ENCODE measurements around the gene ANXA9.

ANXA9 gene, protein sequence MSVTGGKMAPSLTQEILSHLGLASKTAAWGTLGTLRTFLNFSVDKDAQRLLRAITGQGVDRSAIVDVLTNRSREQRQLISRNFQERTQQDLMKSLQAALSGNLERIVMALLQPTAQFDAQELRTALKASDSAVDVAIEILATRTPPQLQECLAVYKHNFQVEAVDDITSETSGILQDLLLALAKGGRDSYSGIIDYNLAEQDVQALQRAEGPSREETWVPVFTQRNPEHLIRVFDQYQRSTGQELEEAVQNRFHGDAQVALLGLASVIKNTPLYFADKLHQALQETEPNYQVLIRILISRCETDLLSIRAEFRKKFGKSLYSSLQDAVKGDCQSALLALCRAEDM

DNA sequence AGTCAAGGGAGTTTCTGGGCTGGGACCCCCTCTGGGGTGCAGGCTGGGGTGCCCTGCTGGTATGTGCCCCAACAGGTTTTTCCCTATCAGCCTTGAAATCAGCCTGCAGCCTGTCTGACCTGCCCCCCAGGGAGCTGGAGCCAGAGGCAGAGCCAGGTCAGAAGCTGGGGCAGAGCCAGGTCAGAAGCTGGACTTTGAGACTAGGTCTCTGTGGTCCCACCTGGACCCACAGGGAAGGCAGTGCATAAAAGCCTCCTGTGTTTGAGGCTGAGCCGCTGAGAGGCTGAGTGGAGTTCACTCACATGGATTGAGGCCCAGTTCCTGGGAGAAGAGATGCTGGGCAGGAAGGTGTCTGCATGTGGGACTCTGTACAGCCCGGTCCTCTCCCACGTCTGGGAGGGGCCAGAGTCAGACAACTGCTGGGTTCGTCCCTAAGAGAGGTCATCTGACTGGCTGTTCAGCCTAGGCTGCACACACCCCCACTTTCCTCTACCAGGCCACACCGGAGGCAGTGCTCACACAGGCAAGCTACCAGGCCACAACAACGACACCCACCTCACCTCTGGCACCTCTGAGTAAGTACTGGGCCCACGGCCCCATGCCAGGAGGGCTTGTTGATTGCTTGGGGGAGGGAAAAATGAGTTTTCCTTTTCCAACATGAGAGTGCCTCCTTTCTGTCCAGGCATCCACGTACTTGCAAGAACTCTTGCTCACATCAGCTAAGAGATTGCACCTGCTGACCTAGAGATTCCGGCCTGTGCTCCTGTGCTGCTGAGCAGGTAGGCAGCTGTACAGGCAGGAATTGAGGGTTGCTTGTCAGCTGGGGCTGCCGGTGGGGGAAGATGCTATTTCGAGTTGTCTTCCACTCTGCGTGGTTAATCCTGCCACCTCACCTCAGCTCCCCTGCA, at the start of gene ANXA9:
Gene ANXA9 (plus strand): TSS at position 488 of the 908 bp plus-strand sequence. CDS start 814 bp downstream, outside the sequence.
- DNase-seq, result no peak

DNA sequence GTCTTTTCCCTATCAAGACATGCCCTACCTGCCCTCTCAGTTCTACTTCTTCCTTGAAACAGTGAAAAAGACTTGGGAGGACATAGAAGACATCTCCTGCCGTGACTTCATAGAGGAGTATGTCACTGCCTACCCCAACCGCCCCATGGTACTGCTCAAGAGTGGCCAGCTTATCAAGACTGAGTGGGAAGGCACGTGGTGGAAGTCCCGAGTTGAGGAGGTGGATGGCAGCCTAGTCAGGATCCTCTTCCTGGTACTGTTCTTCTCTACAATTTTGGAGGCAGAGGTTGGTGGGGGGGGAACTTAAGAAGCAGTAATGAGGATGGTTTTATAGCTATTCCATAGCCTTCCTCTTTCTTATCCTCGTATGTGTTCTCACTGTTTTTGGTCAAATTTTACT, 37.2 kb upstream of the ANXA9 start:
- no peak for DNase-seq

DNA sequence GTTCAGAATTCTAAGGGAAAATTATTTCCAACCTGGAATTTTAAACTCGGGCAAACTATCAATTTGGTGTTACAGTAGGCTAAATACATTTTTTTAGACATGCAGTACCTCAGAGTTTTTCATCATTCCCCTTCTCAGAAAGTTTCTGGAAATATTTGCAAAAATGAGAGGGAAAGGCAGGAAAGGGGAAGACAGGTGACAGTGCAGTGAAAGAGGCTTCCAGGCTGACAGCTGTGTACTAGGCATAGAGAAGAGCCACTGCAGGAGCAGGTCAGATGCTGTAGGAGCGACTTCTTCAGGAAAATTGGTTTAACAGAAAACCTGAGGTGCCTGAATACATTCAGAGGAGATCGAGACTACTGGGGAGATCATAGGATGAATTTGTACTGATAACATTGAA, 27.4 kb upstream of the ANXA9 start:
- no peak for DNase-seq

DNA sequence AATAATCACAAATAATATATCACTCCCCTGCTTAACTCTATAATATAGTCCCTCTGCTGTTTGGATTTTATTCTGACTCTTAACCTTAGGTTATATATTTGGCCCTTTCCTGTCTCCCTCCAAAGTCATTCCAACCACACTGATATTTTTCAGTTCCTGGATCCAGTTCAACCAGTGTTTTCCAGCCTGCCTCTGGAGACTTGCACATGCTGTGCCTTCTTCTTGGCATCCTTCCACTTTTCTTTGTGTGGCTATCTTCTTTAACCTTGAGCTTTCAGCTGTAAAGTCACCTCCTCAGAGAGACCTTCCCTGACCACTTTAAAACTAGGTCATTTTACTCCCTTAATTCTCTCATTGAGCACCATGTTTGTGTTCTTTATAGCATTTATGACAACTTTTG, 26.8 kb upstream of the ANXA9 start:
- DNase-seq, result no peak

DNA sequence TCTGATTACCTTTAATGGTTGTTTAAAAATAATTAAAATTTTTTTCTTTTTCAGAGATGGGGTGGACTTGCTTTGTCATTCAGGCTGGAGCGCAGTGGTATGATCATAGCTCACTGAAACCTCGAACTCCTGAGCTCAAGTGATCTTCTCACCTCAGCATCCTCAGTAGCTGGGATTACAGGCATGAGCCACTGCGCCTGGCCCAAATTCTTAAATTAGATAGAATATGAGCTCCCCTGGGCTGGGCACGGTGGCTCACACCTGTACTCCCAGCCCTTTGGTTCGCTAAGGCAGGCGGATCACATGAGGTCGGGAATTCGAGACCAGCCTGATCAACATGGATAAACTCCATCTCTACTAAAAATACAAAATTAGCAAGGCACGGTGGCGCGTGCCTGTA, 24.4 kb upstream of the ANXA9 start:
- DNase-seq, result no peak

DNA sequence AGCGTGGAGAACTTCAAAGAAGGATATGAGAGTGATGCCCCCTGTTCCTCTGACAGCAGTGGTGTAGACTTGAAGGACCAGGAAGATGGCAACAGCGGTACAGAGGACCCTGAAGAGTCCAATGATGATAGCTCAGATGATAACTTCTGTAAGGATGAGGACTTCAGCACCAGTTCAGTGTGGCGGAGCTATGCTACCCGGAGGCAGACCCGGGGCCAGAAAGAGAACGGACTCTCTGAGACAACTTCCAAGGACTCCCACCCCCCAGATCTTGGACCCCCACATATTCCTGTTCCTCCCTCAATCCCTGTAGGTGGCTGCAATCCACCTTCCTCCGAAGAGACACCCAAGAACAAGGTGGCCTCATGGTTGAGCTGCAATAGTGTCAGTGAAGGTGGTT, 21.4 kb upstream of the ANXA9 start:
- no peak for DNase-seq

DNA sequence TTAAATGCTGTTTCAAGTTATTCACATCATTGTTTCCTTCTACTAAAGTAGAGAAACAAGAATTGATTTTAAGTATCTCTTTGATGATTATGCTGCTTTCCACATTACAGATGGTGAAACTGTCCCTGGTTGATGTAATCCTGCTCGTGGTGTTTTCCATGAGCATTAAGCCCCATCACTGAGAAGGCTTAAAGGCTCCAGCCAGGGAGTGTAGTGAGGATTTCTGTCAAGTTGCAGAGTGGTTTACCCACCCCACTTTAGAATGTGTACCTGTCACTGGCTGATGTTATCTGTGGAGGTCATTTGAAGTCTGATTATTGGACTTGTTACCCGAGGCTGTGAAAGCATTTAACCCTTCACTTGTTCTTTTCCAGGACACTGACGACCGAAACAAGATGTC, 20.3 kb upstream of the ANXA9 start:
- no peak for DNase-seq

DNA sequence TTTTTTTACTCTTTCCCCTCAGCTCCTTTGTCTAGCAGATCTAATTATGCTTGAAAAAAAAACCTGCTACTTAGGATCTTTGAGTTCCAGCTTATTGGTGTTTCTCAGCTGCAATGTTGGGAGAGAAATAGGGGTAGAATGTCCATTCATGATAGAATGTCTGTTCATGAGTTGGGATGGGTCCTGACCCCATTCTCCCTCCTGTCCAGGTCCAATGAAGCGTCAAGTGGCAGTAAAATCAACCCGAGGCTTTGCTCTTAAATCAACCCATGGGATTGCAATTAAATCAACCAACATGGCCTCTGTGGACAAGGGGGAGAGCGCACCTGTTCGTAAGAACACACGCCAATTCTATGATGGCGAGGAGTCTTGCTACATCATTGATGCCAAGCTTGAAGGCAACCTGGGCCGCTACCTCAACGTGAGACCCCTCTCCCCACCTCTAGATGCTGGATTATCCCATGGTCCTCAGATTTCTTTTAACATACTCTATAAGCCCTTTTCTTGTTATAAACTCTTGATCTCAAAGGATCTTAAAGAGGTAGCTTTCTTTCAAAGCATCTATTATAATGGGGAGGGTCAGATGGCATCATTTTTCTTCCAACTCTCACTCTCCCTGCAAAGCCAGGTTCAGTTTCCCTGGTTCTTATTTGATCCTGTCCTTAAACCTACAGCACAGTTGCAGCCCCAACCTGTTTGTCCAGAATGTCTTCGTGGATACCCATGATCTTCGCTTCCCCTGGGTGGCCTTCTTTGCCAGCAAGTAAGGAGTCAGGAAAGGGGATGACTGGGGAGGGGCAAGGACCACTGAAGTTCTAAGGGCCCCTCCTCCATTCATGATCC, 18.6 kb upstream of the ANXA9 start:
- DNase-seq, result no peak

DNA sequence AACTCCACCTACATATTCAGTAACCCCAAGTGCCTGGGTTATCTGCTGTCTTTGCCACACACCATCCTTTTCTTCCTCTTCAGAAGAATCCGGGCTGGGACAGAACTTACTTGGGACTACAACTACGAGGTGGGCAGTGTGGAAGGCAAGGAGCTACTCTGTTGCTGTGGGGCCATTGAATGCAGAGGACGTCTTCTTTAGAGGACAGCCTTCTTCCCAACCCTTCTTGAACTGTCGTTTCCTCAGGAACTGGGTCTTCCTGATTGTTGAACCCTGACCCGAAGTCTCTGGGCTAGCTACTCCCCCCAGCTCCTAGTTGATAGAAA, 18.0 kb upstream of the ANXA9 start:
- no peak for DNase-seq

DNA sequence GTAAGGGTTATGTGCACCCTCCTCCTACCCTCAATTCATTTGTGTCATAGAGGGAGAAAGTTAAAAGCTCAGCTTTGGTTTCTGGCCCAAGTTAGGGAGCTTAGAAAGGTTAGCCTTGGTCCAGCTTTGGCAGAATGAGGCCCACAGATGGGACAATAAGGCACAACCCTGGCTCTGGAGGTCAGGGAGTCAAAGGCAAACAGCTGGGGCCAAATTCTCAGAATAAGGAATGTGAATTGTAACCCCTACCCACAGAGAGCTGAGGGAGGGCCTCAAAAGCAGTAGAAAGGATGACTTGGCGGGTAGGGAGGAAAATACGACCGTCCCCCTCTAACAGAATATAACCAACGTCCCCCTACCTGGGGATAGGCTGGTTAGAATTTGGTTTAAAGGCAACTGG, 16.5 kb upstream of the ANXA9 start:
- no peak for DNase-seq

DNA sequence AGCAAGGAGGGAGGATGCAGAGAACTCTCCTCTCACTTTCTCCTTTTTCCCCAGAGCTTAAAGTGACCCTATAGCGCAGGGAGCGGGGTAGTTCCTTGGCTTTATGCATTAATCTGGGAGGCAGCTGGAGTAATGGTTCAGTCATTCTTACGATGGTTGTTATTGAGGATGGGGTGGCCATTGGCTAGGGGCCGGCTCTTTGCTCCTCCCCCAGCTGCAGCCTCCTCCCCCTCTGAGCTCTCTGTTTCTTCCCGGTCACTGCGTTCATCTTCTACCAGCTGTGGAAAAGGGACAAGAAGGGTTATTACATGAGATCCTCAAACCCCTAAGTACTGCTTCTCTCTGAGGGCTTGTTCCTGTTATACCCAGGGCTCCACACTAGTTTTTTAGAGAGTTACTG, 16.1 kb upstream of the ANXA9 start:
- no peak for DNase-seq

DNA sequence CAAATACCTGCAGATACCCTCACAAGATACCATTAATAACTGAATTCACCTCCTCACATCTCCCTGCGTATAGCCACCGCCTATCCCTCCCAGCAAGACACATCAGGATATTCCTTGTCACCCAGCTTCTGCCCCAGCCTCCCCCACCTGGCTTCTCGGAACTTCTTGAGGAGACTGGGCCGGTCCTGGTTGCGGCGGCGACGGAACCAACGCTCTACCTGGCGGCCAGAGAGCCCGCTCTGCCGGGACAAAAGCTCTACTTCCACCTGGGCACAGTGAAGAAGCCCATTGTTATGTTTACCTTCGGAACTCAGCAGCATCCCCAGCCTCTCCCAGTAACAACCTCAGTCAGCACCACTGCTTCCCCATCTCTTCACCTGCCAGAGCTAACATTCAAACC, 14.2 kb upstream of the ANXA9 start:
- no peak for DNase-seq

DNA sequence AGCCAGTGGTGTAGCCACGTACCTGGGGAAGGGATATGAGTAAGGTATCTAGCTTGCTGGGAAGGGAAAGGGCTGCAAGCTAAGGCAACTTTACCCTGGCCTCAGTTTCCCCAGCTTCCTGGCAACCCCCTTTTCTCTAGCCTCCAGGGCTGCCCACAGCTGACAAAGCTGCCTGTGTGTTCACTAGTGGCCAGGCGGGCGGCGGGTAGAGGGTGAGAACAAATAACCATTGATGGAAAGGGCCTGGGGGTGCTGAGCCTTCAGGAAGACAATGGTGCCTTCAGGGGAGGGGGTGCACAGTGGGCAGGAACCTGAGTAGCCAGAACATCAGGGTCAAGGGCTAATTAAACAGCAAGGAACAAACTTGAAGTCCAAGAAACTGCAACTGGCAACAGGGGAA, 13.6 kb upstream of the ANXA9 start:
- DNase-seq, result no peak

DNA sequence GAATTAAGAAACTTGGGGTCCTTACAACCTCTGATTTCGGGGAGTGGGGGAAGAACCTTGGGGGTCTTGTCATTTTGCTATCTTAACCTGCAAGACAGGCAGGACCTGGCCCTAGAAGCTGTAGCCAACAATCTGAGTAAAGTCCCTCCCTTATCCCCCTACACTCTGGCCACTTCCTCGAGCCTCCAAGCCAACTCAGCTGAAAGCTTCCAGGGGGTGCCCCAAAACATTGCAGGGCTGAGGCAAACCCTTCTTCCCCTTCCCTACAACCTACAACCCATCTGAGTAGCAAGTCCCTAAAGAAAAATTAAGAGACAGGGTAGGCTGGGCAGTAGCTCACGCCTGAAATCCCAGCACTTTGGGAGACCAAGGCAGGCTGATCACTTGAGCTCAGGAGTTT, 12.5 kb upstream of the ANXA9 start:
- DNase-seq, result no peak

DNA sequence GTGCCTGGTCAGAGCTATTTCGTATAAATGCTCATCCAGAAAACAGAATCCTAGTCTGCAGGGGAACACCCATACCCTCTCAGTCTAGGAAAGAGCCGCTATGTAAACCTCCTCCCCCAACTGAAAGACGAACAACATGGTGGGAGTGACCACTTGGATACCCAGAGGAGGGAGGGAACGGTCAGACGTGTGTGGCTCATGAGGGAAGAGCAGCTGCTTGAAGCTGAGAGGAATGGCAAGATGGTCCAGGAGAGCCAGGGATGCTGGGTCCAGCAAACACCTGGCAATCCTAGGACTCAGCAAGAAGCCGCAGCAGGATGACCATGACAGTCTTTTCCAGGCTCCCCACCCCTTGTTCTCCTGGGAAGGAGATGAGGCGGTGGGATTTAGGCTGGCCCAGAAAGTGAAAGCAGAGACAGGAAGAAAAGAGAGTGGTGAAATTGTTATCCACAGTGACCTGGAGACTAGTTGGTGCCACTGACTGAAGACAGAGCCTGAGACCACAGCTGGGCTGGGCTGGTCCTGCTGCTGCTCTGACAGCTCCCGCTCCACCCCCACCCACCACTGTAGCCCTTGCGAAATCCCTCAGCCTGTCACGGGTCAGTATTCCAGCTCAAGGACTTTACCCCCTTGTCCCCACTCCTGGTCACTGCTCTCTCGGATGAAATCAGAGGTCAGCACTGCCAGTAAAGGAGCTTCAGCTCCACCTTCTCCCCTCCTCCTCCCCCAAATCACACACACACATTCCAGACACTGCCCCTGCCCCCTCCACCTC, 11.1 kb upstream of the ANXA9 start:
- DNase-seq, result no peak

DNA sequence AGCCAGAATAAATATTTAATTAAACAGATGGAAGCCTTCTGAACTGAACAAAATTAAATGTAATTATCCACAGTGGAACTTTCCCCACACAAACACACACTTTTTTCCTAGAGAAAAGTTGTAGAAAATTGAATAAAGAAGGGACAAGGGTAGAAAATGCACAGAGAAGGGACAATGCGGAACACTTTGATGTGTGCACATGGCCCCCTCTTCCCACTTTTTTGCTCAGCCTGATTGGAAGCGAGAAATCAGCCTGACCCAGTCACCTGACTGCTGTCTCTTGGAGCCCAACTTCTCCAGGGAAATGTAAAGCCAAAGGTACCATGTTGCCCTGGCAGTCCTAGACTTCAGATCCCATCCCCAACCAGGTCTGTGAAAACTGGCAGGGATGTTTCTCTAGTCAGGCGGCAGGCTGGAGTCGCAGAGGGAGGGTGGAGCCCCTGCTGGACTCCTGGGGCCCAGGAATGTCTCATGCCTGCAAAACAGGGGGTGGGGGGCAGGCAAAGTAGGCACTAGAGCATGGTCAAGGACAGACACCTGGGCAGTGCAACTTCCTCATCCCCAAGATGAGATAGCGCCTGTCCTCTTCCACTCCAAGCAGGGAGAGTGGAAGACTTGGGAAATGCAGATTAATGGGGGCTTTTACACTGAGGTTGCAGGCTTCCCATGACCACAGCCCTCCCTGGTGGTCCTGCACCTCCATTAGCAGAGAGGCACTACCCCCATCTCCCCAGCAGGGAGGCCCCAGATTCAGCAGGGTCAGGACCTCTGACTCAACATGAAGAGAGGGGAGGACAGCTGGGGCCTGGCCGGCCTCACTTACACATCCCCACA, 10.3 kb upstream of the ANXA9 start:
- DNase-seq, result no peak

DNA sequence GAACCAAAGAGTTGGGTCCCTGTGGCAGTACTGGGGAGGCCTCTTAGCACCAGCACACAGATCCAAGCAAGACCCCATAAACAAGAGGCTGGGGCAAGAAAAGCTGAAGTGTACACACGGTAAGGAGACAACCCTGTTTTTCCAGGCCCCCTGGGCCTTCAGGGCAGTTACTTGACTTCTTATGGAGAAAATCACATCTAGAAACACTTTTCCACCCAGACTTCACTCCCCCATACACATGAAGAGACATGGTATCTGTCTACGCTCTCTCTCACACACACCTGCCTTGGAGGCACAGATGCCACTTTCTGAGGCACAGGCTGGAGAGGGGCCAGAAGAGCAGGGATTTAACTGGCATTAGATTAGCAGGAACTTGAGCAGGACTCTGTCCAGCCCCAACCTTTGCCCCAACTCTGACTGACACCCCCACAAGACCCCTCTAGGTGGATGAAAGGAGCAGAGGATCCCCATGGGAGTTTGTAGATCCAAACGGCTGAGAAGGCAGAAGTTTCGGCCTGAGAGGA, 9.6 kb upstream of the ANXA9 start:
- no peak for DNase-seq

DNA sequence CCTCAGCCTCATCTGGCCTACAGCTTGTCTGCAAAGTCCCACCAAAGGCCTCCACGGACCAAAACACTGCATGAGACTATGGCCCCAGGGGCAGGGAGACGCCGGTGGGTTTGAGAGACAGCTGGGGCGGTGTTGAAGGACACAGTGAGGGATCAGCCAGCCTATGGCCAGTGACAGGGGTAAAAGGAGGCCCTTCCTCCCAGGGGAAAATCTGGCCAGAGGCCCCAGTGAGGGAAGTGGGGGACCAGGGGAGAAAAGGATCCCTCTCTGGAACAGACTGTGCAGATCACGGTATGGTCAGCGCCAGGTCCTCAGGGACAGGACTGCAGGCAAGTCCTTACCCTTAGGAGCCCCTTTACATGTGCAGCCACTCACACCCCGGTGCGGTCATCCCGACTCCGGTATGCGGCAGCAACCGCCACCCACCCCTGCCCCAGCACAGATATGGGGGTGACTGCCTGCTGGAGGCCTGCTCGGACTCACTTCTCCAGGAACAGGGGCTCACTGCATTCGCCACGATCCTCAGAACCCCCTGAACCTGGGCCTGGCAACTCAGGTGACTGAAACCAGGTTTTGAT, 8.7 kb upstream of the ANXA9 start:
- no peak for DNase-seq

DNA sequence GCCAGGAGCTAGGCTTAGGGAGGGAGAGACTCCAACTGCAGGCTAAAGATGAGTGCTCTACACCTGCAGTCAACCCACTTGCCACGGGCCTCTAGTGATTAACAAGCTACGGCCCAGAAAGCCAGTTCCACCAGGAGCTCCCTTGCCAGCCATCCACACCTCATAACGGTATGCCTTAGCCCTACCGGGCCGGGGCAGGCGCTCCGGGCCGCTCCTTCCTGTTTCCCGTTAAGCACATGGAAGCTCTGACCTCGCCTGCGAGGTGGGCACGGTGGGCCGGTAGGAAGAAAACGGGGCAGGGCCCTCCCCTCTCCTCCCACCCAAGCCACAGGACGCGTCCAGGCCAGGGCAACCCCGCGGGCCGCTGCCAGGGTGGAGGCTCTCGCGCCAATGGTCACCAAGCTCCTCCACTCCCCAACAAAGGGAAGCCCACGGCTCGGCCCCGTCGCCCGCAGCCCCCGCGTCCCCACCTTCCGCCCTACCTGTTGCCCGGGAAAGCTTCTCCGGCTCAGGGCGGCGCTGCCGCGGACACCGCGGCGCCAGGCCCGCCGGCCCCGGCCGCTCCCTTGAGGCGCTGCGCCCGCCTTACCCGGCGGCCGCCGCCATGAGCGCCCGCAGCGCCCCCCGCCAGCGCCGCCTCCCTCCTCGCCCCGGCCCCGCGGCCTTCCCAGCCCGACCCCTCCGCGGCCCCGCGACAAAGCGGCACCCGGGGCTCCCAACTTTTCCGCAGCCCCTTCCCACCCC, 8.1 kb upstream of the ANXA9 start:
- DNase-seq, result no peak

Data from NCI-H2227 treated with DMSO at 0.1 percent for 48 hours (cell line).